ENCODE data around the gene SCNM1. TPM values are rescaled to one million over a fixed set of nuclear protein-coding genes. Genes with fewer than 3 reads are reported as not detected.

Gene SCNM1
- total and polyA plus RNA-seq, 4 donors: 30.0 to 73.8 (median 41.0) TPM

DNA sequence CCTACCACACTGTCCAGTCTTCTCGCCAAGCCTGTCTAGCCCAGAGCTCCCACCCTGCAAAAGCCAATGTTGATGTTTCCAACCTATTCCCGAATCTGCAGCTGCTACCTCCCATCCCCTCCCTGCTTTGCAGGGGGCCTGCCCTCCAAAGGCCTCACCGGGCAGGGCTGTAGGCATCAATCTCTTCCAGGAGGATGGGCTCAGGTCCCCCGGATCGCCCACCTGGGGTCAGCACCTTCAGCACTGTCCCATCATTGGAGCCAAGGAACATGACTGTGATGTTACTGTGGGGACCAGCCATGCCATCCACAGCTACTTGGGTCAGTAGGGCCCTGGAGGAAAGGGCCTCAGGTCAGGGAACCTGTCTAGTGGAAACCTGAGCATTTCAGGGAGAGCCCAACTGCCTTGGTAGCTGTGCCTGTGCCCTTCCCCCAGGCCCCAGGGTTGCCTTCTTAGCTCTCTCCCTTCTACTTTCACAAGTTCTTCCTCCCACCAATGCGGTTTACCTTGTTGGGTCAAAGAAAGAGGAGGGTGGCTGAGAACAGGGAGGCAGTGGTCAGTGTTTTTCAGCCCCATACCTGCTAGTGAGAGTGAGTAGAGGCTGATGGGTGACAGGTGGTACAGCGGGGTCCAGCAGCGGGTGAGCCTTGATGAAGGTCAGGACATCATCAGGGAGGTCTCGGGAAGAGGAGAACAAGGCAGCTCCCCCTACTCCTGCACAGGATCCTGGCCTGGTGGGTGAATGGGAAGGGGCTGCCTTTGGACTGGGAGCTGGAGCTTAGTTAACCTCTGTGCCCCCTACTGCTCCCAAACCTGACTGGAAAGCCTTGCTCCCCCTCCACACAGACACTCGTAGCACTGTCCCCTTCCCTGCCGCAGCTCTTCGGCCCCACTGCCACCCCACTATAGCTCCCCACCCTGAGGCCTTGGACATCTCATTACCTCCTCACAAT, 30.2 kb upstream of the SCNM1 start:
- H3K27ac ChIP-seq (ENCODE audit: low read depth in 1 of 2, low read length in 1 of 2): no peak overlapping the region
- DNase-seq (no peak), ATAC-seq (ENCODE audit: insufficient read depth, low FRiP score) (no peak)
- H3K4me3 ChIP-seq: no peak overlapping the region
- WGBS, 2 donors: 93 to 95% methylated on average over 11 to 12 of the region's 12 CpGs
- H3K9me3 ChIP-seq (ENCODE audit: control insufficient read depth in 4 of 4, insufficient read depth in 3 of 4, low read length in 3 of 4): no peaks in the 10 kb centered on the region
- H3K36me3 ChIP-seq (ENCODE audit: control insufficient read depth in 4 of 4, insufficient read depth in 4 of 4, low read length in 4 of 4): peaks cover 0 to 36% (median 11%) of the 10 kb centered on the region in 4 donors
- H3K9ac ChIP-seq (ENCODE audit: insufficient read depth in 1 of 2, low read length in 2 of 2): no peak overlapping the region
- TF ChIP-seq, protein P1, sequence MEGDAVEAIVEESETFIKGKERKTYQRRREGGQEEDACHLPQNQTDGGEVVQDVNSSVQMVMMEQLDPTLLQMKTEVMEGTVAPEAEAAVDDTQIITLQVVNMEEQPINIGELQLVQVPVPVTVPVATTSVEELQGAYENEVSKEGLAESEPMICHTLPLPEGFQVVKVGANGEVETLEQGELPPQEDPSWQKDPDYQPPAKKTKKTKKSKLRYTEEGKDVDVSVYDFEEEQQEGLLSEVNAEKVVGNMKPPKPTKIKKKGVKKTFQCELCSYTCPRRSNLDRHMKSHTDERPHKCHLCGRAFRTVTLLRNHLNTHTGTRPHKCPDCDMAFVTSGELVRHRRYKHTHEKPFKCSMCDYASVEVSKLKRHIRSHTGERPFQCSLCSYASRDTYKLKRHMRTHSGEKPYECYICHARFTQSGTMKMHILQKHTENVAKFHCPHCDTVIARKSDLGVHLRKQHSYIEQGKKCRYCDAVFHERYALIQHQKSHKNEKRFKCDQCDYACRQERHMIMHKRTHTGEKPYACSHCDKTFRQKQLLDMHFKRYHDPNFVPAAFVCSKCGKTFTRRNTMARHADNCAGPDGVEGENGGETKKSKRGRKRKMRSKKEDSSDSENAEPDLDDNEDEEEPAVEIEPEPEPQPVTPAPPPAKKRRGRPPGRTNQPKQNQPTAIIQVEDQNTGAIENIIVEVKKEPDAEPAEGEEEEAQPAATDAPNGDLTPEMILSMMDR (IDR thresholded peaks at IDR 0.05; ENCODE audit: control extremely low read depth, extremely low read depth): no peak
- peaks cover 0 to 17% (median 0%) of the 10 kb centered on the region in 5 donors for H3K4me1 ChIP-seq (ENCODE audit: control insufficient read depth in 5 of 5, insufficient read depth in 5 of 5, low read length in 5 of 5)
- no peaks in the 10 kb centered on the region for H3K27me3 ChIP-seq (ENCODE audit: control insufficient read depth in 3 of 3, insufficient read depth in 3 of 3, low read length in 2 of 3)

DNA sequence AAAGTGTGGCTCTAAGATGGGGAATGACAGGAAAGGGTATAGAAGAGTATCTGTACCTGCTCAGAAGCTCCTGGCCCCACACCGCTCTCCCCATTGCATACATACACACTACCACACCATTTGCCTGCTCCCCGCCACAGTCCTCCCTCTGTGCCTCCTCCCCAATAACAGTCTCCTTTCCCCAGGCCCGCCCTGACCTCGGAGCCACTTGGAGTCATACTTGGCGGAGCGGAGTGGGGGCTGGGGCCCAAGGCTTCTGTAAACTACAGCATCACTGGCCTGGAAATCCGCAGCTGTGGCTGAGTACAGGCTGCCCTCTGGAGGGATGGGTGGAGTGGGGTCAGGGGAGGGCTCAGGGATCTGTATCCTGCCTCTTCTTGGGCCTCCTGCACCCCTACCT, 28.2 kb upstream of the SCNM1 start:
- TF ChIP-seq, protein P1 (IDR thresholded peaks at IDR 0.05; ENCODE audit: control extremely low read depth, extremely low read depth): no peak
- WGBS, 2 donors: 95 to 100% methylated on average over 7 of the region's 7 CpGs
- no peaks in the 10 kb centered on the region for H3K4me1 ChIP-seq (ENCODE audit: control insufficient read depth in 5 of 5, insufficient read depth in 5 of 5, low read length in 5 of 5)
- H3K4me3 ChIP-seq: no peak overlapping the region
- no peak overlapping the region for H3K27ac ChIP-seq (ENCODE audit: low read depth in 1 of 2, low read length in 1 of 2)
- H3K27me3 ChIP-seq (ENCODE audit: control insufficient read depth in 3 of 3, insufficient read depth in 3 of 3, low read length in 2 of 3): no peaks in the 10 kb centered on the region
- ATAC-seq (ENCODE audit: insufficient read depth, low FRiP score) (no peak), DNase-seq (no peak)
- peaks cover 0 to 43% (median 11%) of the 10 kb centered on the region in 4 donors for H3K36me3 ChIP-seq (ENCODE audit: control insufficient read depth in 4 of 4, insufficient read depth in 4 of 4, low read length in 4 of 4)
- no peak overlapping the region for H3K9ac ChIP-seq (ENCODE audit: insufficient read depth in 1 of 2, low read length in 2 of 2)
- H3K9me3 ChIP-seq (ENCODE audit: control insufficient read depth in 4 of 4, insufficient read depth in 3 of 4, low read length in 3 of 4): no peaks in the 10 kb centered on the region

DNA sequence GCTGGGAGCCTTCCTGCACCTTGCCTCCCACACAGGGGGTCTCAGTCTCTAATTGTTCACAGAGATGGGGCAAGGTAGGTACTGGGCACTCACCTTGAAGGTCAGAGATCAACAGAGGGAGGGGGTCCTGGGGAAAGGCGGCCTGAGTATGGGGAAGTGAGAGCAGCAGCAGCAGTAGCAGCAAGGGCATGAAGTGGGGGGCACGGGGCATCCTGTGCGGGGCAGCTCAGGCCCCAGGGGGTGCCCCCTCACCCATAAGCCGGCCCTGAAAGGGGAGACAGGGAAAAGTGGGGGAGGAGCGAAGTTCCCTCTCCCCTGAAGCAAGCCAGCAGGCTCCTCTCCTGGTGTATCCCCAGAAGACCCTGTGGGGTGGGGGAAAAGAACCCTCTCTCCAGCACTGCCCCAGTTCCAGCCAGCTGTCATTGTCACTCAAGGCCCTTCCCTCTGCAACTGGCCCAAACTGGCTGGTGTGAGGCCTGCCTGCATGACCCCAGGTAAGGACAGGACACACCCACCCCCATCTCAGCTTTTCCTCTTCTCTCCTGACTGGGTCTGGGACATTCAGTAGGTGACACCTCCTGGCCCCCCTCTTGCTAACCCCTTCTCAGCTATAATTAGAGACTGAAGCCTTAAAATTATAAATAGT, 23.4 kb upstream of the SCNM1 start:
- no peak for DNase-seq
- ATAC-seq (ENCODE audit: insufficient read depth, low FRiP score): no peak
- peaks cover 7 to 32% (median 12%) of the 10 kb centered on the region in 5 donors for H3K4me1 ChIP-seq (ENCODE audit: control insufficient read depth in 5 of 5, insufficient read depth in 5 of 5, low read length in 5 of 5)
- H3K9ac ChIP-seq (ENCODE audit: insufficient read depth in 1 of 2, low read length in 2 of 2): no peak overlapping the region
- H3K4me3 ChIP-seq: no peak overlapping the region
- H3K27ac ChIP-seq (ENCODE audit: low read depth in 1 of 2, low read length in 1 of 2): peak overlapping the region in 1 of 2 donors; percentile 84
- no peaks in the 10 kb centered on the region for H3K27me3 ChIP-seq (ENCODE audit: control insufficient read depth in 3 of 3, insufficient read depth in 3 of 3, low read length in 2 of 3)
- peaks cover 0 to 13% (median 5%) of the 10 kb centered on the region in 4 donors for H3K36me3 ChIP-seq (ENCODE audit: control insufficient read depth in 4 of 4, insufficient read depth in 4 of 4, low read length in 4 of 4)
- TF ChIP-seq, protein P1 (IDR thresholded peaks at IDR 0.05; ENCODE audit: control extremely low read depth, extremely low read depth): no peak
- no peaks in the 10 kb centered on the region for H3K9me3 ChIP-seq (ENCODE audit: control insufficient read depth in 4 of 4, insufficient read depth in 3 of 4, low read length in 3 of 4)
- 89 to 90% methylated on average over 5 of the region's 5 CpGs for WGBS, 2 donors
